BLaER1 (cell line): ENCODE measurements around the gene TSKS.

Experiments
- H3K27ac ChIP-seq: shearing (Covaris generic); formaldehyde crosslinking; 2 replicates; pipeline ENCODE4 v1.8.1; 2022
- H3K27me3 ChIP-seq: shearing (Covaris generic); formaldehyde crosslinking; 2 replicates; pipeline ENCODE4 v1.8.1; 2022
- H3K36me3 ChIP-seq: shearing (Covaris generic); formaldehyde crosslinking; 2 replicates; pipeline ENCODE4 v1.8.1; 2022
- H3K4me1 ChIP-seq: shearing (Covaris generic); formaldehyde crosslinking; 2 replicates; pipeline ENCODE4 v1.8.1; 2022
- H3K4me2 ChIP-seq: shearing (Covaris generic); formaldehyde crosslinking; 2 replicates; pipeline ENCODE4 v1.8.1; 2022
- H3K4me3 ChIP-seq: shearing (Covaris generic); formaldehyde crosslinking; 2 replicates; pipeline ENCODE4 v1.8.1; 2022
- H3K9ac ChIP-seq: shearing (Covaris generic); formaldehyde crosslinking; 2 replicates; pipeline ENCODE4 v1.8.1; 2022
- H3K9me3 ChIP-seq: shearing (Covaris generic); formaldehyde crosslinking; 2 replicates; pipeline ENCODE4 v1.8.1; 2022
- H4K20me1 ChIP-seq: shearing (Covaris generic); formaldehyde crosslinking; 2 replicates; pipeline ENCODE4 v1.8.1; 2022
- Cebpa-rat ChIP-seq: shearing (Covaris generic); IDR thresholded peaks from 2 replicates; pipeline ENCODE4 v1.8.1; 2022

Gene TSKS, protein sequence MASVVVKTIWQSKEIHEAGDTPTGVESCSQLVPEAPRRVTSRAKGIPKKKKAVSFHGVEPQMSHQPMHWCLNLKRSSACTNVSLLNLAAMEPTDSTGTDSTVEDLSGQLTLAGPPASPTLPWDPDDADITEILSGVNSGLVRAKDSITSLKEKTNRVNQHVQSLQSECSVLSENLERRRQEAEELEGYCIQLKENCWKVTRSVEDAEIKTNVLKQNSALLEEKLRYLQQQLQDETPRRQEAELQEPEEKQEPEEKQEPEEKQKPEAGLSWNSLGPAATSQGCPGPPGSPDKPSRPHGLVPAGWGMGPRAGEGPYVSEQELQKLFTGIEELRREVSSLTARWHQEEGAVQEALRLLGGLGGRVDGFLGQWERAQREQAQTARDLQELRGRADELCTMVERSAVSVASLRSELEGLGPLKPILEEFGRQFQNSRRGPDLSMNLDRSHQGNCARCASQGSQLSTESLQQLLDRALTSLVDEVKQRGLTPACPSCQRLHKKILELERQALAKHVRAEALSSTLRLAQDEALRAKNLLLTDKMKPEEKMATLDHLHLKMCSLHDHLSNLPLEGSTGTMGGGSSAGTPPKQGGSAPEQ

DNA sequence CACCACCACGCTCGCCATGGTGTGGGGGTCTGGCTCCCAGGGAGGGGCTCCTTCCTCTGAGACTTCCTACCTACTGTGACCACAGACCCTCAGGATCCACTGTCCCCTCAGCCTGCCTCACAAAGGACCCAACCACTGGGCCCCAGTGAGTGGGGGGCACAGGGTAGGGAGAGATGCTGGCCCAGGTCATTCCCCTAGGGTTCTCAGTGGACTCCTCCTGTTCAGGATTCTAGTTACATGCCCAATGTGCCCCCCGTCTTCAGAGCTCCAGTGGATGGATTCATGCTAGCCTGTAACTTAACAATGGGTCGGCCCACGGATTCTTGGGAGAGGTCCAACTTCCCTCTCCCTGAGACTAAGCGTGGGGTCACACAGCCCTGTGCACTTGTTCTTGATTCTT, at the start of gene TSKS:
Gene TSKS, minus strand, starts transcription at position 77 of the 400 bp plus-strand sequence. Its CDS starts 59 bp downstream, at position 18.
- H3K4me1 ChIP-seq = peaks cover 18% of the 10 kb centered on the region
- H3K4me2 ChIP-seq = no peak within 1 kb of the TSS
- no peak within 1 kb of the TSS for H3K9ac ChIP-seq
- H3K27me3 ChIP-seq = no peaks in the 10 kb centered on the region
- no peak within 1 kb of the TSS for H3K4me3 ChIP-seq
- H4K20me1 ChIP-seq = peaks cover 11% of the 10 kb centered on the region; the same call in 1 of the 2 replicates
- H3K9me3 ChIP-seq = no peaks in the 10 kb centered on the region
- no peak for TF ChIP-seq Cebpa-rat
- no peaks in the 10 kb centered on the region for H3K36me3 ChIP-seq
- H3K27ac ChIP-seq = no peak within 1 kb of the TSS

DNA sequence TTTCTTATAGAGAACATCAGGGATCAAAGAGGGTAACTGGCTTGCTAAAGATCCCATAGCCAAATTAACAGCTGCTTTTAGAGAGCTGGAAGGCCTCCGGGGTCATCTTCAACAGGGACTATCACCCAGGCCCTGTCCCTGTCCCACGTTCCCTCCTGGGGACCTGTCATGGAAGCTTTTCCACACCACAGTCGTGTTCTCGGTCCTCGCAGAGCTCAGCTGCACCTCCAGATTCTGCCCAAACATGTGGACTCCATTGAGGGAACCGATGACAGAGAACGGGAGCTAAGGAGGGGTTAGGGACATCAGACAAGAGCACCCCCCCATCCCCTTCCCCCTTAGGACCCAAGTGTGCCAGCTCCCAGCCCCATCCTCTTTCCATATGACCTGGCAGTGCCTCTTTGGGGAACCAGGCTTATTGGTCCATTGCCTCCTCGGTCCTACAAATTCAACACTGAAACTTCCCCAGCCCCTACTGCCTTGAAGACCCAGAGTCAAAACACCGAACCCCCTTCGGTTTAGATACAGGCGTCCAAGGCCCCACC, 49.4 kb upstream of the TSKS start:
- H3K4me2 ChIP-seq = peak overlapping the region; percentile 85
- H3K27ac ChIP-seq = peak overlapping the region; percentile 74
- no peaks in the 10 kb centered on the region for H3K27me3 ChIP-seq
- no peaks in the 10 kb centered on the region for H3K9me3 ChIP-seq
- H4K20me1 ChIP-seq = no peaks in the 10 kb centered on the region
- peak overlapping the region; percentile 66 for H3K9ac ChIP-seq
- H3K4me1 ChIP-seq = peaks cover 45% of the 10 kb centered on the region
- no peak for TF ChIP-seq Cebpa-rat
- H3K4me3 ChIP-seq = peak overlapping the region; percentile 70
- H3K36me3 ChIP-seq = peaks cover 3% of the 10 kb centered on the region; the same call in 1 of the 2 replicates

DNA sequence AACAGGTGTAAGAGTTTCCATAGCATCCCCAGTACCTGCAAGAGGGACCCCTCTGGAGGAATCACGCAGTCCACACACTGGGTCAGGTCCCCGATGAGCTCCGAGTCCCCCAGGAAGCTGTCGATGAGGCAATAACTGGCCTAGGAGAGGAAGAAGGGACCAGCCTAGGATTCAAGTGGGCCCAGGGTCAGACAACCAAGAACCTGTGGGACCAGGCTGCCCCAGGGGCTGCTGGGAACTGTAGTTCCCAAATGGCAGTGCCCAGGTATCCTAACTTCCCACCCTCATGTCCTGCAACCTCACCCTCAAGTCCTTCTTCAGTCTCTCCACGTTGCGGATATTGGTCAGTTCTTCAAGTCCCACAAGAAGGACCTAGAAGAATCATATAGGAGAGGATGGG, 48.2 kb upstream of the TSKS start:
- no peak for TF ChIP-seq Cebpa-rat
- H3K4me3 ChIP-seq = no peak overlapping the region
- H3K4me1 ChIP-seq = peaks cover 43% of the 10 kb centered on the region
- H3K9me3 ChIP-seq = no peaks in the 10 kb centered on the region
- no peak overlapping the region for H3K4me2 ChIP-seq
- no peaks in the 10 kb centered on the region for H4K20me1 ChIP-seq
- no peak overlapping the region for H3K27ac ChIP-seq
- no peak overlapping the region for H3K9ac ChIP-seq
- H3K27me3 ChIP-seq = no peaks in the 10 kb centered on the region
- peaks cover 12% of the 10 kb centered on the region; the same call in 1 of the 2 replicates for H3K36me3 ChIP-seq

DNA sequence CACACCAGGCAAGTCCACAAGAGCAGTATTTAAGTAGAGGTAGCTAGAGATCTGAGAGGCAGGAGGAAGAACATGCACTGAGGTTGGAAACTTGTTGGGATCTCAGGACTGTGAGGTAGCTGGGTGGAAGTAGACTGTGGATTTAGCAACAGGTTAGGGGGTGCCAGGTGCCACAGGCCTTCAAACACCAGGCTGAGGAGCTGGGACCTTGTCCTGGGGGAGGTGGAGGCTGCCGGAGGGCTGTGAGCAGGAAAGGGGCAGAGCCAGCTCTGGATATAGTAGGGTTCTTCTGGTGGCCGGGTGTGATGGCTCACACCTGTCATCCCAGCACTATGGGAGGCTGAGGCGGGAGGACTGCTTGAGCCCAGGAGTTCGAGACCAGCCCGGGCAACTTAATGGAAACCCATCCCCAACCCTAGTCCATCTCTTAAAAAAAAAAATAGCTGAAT, 46.9 kb upstream of the TSKS start:
- Histone ChIP-seq H3K9ac (no peak overlapping the region), H3K4me2 (no peak overlapping the region), H3K4me3 (no peak overlapping the region), H4K20me1 (no peaks in the 10 kb centered on the region), H3K36me3 (peaks cover 25% of the 10 kb centered on the region), H3K27ac (no peak overlapping the region), H3K27me3 (no peaks in the 10 kb centered on the region), H3K9me3 (no peaks in the 10 kb centered on the region), H3K4me1 (peaks cover 43% of the 10 kb centered on the region)
- no peak for TF ChIP-seq Cebpa-rat

DNA sequence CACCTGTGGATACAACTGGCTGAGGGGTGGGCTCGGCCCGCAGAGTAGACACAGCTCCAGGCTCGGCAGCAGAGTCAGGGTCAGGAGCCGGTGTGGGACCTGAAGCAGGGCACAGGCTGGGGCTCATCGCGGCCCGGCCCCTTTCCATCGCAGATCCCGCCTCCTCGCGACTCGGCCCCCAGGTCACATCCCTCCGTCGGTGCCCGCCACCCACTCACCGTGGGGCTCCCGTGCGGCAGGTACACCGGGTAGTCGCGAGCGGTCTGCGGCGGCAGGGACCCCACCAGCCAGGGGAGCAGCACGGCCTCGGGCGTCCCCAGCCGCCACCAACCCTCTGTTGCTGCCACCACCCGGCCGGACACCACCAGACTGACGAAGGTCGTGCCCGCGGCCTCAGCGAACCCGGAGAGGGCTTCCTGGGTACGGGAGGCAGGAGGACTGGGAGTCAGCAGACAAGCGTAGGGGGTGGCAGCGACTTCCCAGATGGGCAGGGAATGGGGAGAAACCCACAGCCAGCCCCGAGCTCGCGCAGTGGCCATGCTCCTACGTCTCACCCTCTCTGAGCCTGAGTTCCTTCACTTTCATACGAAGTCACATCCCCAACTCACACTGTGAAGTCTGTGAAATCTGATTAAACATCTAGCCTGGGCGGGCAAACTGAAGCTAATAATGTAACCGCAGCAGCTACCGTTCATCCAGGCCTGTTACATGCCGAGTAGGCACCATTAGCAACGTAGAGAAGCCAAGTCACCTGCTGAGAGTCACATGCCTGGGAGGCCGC, 46.2 kb upstream of the TSKS start:
- Histone ChIP-seq H3K4me1 (peaks cover 42% of the 10 kb centered on the region), H4K20me1 (no peaks in the 10 kb centered on the region), H3K27me3 (no peaks in the 10 kb centered on the region), H3K36me3 (peaks cover 31% of the 10 kb centered on the region), H3K4me2 (peak overlapping the region; percentile 49), H3K9ac (no peak overlapping the region), H3K9me3 (no peaks in the 10 kb centered on the region), H3K4me3 (no peak overlapping the region), H3K27ac (no peak overlapping the region)
- TF ChIP-seq Cebpa-rat = no peak

DNA sequence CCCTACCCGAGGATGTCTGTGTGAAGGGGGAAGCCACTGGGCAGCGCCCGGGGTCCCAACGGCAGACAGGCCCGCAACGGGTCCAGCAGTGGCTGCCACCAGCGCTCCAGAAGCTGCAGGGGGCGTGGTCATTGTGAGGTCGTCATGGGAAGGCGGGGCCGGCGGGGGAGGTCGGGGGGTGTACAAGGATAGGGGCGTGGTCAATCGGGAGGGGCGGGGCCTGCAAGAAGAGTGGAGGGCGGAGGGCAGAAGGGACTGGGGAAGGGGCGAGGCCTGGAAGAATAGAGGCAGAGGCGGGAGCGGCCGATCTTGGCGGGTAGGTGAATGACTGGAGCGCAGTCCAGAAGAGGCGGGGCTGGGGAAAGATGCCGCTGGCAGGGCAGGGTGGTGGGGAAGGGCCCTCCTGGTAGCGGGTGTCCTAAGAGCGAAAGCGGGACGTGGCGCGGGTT, 45.6 kb upstream of the TSKS start:
- no peak overlapping the region for H3K27ac ChIP-seq
- TF ChIP-seq Cebpa-rat = no peak
- no peaks in the 10 kb centered on the region for H3K9me3 ChIP-seq
- no peaks in the 10 kb centered on the region for H4K20me1 ChIP-seq
- peaks cover 37% of the 10 kb centered on the region for H3K36me3 ChIP-seq
- H3K4me1 ChIP-seq = peaks cover 36% of the 10 kb centered on the region
- H3K4me3 ChIP-seq = no peak overlapping the region
- H3K4me2 ChIP-seq = peak overlapping the region; percentile 49
- no peak overlapping the region for H3K9ac ChIP-seq
- H3K27me3 ChIP-seq = no peaks in the 10 kb centered on the region

DNA sequence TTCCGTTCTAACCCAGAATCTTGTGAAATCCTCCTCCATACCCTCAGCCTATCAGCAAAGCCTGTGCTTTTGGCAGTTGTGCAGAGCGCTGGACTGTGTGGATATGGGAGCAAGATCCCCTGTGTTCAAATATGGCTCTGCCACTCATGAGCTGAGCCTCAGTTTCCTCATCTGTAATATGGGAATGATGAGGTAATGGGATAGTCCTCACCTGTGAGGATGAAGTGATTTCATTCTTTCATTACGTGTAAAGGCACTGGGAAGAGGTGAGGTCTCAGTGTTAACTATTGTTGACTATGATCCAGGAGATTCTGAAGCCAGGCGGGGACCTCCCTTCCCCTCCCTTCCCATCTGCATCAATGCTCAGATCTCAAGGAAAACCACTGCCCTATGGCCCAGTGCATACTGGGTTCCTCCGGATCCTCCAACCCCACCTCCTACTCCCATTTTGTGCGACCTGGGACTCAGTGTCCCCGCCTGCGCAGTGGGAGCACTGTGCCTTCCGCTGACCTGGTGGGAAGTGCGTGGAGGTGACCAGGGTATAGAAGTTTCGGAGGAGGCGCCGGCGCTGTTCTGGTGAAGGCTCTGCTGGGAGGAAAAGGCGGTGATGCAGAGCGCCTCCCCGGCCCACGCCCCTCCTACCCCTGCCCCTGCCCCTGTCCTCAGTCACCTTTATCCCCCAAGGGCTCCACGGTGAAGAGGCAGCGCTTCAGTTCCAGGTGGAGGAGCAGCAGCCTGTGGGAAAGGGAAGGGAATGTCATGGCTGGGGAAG, 45.0 kb upstream of the TSKS start:
- no peak for TF ChIP-seq Cebpa-rat
- Histone ChIP-seq H4K20me1 (no peaks in the 10 kb centered on the region), H3K4me2 (peak overlapping the region; percentile 49), H3K9ac (no peak overlapping the region), H3K27me3 (no peaks in the 10 kb centered on the region), H3K9me3 (no peaks in the 10 kb centered on the region), H3K36me3 (peaks cover 44% of the 10 kb centered on the region), H3K4me3 (no peak overlapping the region), H3K27ac (0 out of 2 replicates have a peak overlapping the region, but pooled peaks have one; percentile 35), H3K4me1 (peaks cover 36% of the 10 kb centered on the region)

DNA sequence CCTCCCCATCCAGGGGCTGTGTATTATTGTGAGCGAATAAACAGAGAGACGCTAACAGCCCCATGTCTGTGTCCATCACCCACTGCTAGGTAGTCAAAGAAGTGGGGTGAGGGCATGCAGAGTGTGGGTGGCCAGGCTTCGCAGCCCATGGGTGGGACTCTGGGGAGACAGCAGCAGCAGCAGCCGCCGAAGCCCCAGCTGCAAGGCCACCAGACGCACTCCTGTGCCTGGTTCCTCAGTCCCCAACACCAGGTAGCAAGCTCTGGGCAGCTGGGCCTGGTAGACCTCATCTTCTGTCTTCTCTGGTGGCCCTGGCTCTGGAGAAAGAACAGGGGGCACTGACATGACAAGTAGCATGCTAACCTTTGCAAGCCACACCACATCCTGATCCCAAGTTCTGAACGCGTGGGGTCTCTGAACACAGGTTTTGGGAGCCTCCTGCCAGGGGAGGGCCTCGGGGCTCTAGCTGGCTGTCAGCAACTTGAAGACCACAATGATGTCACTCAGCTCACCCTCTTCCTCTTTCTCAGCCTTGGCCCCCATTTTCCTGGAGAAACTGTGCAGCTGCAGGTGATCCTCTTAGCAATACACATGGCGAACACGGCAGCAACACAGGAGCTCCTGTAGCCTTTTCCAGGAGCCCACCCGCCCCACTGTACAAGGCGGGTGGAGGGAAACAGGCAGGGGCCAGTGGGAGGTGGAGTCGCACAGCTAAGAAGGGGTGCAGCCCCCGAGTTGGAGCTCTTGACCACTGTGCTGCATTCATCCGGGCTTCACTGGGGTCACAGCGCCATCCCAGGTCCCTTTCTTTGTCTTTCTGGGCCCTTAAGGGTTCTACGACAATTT, 44.2 kb upstream of the TSKS start:
- Histone ChIP-seq H3K36me3 (peaks cover 49% of the 10 kb centered on the region), H3K27ac (peak overlapping the region; percentile 35; the same call in 1 of the 2 replicates), H3K4me2 (peak overlapping the region; percentile 42), H3K9ac (no peak overlapping the region), H3K27me3 (no peaks in the 10 kb centered on the region), H3K9me3 (no peaks in the 10 kb centered on the region), H3K4me1 (peaks cover 35% of the 10 kb centered on the region), H4K20me1 (no peaks in the 10 kb centered on the region), H3K4me3 (no peak overlapping the region)
- no peak for TF ChIP-seq Cebpa-rat
